Cerebellar nuclear complex (tissue), 1 donor: ENCODE data around the gene TSPAN31.
"Not testable (repeated sequence)": the region's sequence is repeated elsewhere in the genome, so short reads cannot be mapped to it uniquely, and the experiment has no call there.

Source experiments
- DNase-seq, 2 experiments: peaks; one replicate each; lab custom pipeline; 2025; lab: John Stamatoyannopoulos, UW

TSPAN31 gene

GRCh38 chr12:57766464-57767304, 21.8 kb downstream of the TSPAN31 start, which contains the start of gene CYP27B1:
TSS of gene CYP27B1 (minus strand) at chr12:57767078. CDS start at chr12:57767041, 37 bp downstream.
- no peak for DNase-seq

GRCh38 chr12:57767305-57767698, 22.5 kb downstream of the TSPAN31 start:
- DNase-seq = no peak

- no peak for DNase-seq
These were observed 23.0 kb downstream of the TSPAN31 start for GRCh38 chr12:57767876-57768275.

- DNase-seq = no peak
These were observed 24.8 kb downstream of the TSPAN31 start for GRCh38 chr12:57769594-57769993.

- DNase-seq = no peak
These were observed 25.9 kb downstream of the TSPAN31 start for GRCh38 chr12:57770734-57771133.

- no peak for DNase-seq
These were observed 26.5 kb downstream of the TSPAN31 start for GRCh38 chr12:57771236-57771872.

- DNase-seq = peak; percentile 26 to 87
These were observed 27.1 kb downstream of the TSPAN31 start, which contains the start of gene METTL1 for GRCh38 chr12:57771873-57772428. TSS of gene METTL1 (minus strand) at chr12:57772105. CDS start at chr12:57772083, 22 bp downstream.

GRCh38 chr12:57772429-57773322, 27.8 kb downstream of the TSPAN31 start, which contains the start of gene EEF1AKMT3:
TSS of gene EEF1AKMT3 (plus strand) at chr12:57772614. CDS start at chr12:57772725, 111 bp downstream.
- DNase-seq = no peak

GRCh38 chr12:57774634-57775033, 29.8 kb downstream of the TSPAN31 start:
- not testable (repeated sequence) for DNase-seq

- DNase-seq = no peak
These were observed 30.2 kb downstream of the TSPAN31 start for GRCh38 chr12:57775044-57775443.

- no peak for DNase-seq
These were observed 30.9 kb downstream of the TSPAN31 start for GRCh38 chr12:57775563-57776246.

GRCh38 chr12:57776247-57776587, 31.4 kb downstream of the TSPAN31 start:
- no peak for DNase-seq

GRCh38 chr12:57777367-57777766, 32.5 kb downstream of the TSPAN31 start:
- no peak for DNase-seq

GRCh38 chr12:57777911-57778310, 33.1 kb downstream of the TSPAN31 start:
- no peak for DNase-seq

GRCh38 chr12:57779736-57780135, 34.9 kb downstream of the TSPAN31 start:
- no peak for DNase-seq

GRCh38 chr12:57780284-57780897, 35.6 kb downstream of the TSPAN31 start:
- DNase-seq = no peak

GRCh38 chr12:57781244-57781643, 36.4 kb downstream of the TSPAN31 start:
- DNase-seq = no peak

- DNase-seq = no peak
These were observed 37.0 kb downstream of the TSPAN31 start for GRCh38 chr12:57781801-57782200.

GRCh38 chr12:57782243-57782607, 37.4 kb downstream of the TSPAN31 start:
- DNase-seq = no peak

GRCh38 chr12:57782608-57783465, 38.0 kb downstream of the TSPAN31 start, which contains the start of gene TSFM:
TSS of gene TSFM (plus strand) at chr12:57782787. CDS start at chr12:57782802, 15 bp downstream.
- peak in 1 of 2 experiments; percentile 88 for DNase-seq
